ENCODE results near the gene SDF4. TPM values are rescaled to one million over a fixed set of nuclear protein-coding genes. Genes with fewer than 3 reads are reported as not detected.
"Not testable (repeated sequence)": the region's sequence is repeated elsewhere in the genome, so short reads cannot be mapped to it uniquely, and the experiment has no call there.

Gene SDF4
- total RNA-seq, 1 donor from 2014 or later, result 167 TPM

DNA sequence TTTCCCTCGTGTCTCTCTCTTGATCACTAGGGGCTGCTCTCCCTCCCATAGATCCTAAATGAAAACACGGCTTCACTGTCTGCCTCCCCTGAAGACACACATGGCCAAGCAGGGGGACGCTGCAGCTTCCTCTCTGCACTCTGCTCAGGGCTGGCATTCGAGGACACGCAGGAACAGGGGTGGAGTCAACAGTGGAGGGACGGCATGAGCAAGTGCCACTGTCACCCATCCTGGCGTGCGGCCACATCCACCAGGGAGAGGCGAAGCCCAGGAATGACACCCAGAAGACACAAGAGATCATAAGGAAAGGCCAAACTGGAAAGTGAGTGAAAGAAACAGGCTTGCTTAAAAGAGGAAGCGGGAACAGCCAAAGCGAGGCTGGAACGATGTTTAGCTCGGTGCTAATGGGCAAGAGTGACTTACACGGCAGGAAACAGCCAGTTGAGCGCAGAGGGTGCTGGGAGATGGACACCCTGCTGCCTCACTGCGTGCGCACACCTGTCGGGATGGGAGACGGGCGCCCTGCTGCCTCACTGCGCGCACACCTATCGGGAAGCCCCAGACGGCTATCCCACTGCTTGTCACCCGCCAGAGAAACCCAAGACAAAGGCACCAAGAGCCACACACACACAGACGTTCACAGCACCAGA, 28.3 kb upstream of the SDF4 start:
- intact Hi-C loops (cut with micrococcal nuclease), result no loop called here

DNA sequence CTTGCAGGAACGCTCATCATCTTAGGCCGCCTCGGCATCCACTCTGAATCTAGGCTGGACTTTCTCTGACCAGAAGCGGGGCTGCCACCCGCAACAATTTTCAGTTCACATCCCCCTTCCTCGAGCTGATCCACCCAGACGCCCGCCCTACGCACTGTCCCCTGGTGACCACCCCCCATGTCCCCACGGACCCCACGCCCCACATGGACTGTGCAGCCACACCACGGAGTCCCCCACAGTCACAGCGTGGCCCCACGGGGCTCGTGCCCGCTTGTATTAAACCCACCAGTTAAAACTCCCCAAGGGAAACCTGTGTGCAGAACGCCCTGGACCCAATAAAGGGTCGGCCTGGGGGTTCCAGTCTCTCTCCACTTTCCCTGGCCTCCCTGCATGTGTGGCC, 27.7 kb upstream of the SDF4 start:
- intact Hi-C loops (cut with micrococcal nuclease), result no loop called here

DNA sequence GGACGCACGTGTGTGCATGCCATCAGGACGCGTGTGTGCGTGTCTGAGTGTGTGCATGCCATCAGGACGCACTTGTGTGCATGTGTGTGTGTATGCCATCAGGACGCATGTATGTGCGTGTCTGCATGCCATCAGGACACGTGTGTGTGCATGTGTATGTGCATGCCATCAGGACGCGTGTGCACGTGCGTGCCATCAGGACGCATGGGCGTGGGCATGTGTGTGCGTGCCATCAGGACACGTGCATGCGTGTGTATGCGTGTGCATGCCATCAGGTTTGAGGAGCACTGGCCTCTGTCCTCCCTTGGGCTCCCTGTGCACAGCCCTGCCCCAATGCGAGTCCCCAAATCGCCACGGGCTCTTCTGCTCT, 27.3 kb upstream of the SDF4 start:
- intact Hi-C loops (cut with micrococcal nuclease), result no loop called here

- intact Hi-C loops (cut with micrococcal nuclease), result no loop called here
Observed at GRCh38 chr1:1256956-1257871, 25.4 kb upstream of the SDF4 start.

DNA sequence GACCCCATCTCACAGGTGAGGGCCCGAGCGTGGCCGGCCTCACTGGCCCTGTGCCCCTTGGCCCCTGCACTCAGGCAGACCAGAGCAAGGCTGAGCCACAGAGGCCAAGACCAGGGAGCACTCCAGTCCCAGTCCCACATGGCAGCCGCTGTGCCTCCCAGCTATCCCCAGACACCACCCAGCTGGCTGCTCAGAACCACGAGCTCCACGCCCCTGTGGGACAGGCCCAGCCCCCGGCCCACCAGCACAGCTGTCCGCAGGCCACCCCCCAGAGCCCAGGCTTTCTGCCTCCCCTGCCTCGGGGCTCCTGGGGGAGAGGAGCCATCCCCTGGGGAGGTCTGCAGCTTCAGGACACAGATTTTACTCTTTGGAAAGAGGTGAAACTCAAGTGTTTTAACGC, 23.8 kb upstream of the SDF4 start:
- intact Hi-C loops (cut with micrococcal nuclease), result no loop called here

- intact Hi-C loops (cut with micrococcal nuclease), result no loop called here
Observed at GRCh38 chr1:1255078-1255477, 23.3 kb upstream of the SDF4 start.

- intact Hi-C loops (cut with micrococcal nuclease), result loop anchor here (5.0 kb wide), 1 partner anchor 42 kb away; the partner anchor contains the start of gene TNFRSF4
Observed at GRCh38 chr1:1254667-1254998, 22.8 kb upstream of the SDF4 start.

GRCh38 chr1:1253972-1254666, 22.3 kb upstream of the SDF4 start:
- intact Hi-C loops (cut with micrococcal nuclease), result loop anchor here (5.0 kb wide), 1 partner anchor 42 kb away; the partner anchor contains the start of gene TNFRSF4

DNA sequence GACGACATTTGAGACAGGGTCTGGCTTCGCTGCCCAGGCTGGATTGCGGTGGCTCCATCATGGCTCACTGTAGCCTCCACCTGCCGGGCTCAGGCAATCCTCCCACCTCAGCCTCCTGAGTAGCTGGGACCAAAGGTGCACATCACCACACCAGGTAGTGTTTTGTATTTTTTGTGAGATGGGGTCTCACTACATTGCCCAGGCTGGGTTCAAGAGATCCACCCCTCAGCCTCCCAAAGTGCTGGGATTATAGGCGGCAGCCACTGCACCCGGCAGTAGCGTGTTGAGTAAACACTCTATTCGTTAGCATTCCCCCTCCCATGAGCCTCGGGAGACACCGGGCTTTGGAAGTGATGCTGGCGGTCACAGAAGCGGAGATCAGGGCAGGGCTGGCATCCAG, 21.5 kb upstream of the SDF4 start:
- intact Hi-C loops (cut with micrococcal nuclease), result loop anchor here (5.0 kb wide), 1 partner anchor 41 kb away; the partner anchor contains the start of gene TNFRSF4

GRCh38 chr1:1250786-1251284, 19.0 kb upstream of the SDF4 start:
- intact Hi-C loops (cut with micrococcal nuclease), result loop anchor here (1.0 to 5.0 kb wide), 3 partner anchors 20 to 129 kb away; partner anchors contain the start of gene TNFRSF4

- intact Hi-C loops (cut with micrococcal nuclease), result not testable (repeated sequence)
Observed at GRCh38 chr1:1248009-1248913, 16.5 kb upstream of the SDF4 start.

- intact Hi-C loops (cut with micrococcal nuclease), result no loop called here
Observed at GRCh38 chr1:1247341-1247913, 15.6 kb upstream of the SDF4 start.

DNA sequence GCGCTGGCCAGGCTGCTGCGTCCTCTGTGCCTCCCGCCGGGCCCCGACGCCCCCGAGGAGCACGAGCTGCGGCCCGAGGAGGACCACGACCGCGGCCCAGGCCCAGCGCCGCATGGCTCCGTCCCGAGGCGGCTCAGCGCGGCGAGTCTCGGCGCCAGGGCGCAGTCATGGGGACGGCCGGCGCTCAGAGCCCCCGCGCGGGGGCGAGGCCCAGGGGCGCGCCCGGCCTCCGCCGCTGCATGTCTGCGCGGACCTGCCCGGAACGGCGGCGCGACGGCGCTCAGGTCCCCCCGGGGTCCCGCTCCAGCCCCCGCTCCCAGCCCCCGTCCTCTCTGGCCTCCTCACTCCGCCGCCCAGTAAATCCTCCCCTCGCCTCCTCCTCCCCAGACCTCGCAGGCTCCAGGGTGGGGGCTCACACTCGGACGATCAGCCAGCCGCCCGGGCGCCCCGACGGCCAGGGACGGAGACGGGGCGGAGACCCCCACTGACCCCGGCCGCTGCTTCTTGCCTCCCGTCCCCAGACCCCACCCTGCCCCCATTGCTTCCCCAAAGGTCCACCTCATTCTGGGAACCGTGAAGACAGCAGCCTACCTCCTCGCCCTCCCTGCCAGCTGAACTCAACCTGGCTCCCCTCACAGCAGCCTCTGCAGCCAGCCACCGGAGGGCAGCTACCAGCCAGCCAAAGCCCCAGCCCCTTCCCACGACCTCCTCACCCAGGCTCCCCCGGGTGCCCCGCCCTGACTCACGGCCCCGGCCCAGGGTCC, 15.0 kb upstream of the SDF4 start, which contains the start of gene C1QTNF12:
TSS of gene C1QTNF12 (minus strand) at position 146 of the 764 bp plus-strand sequence. CDS start at position 114, 32 bp downstream.
- intact Hi-C loops (cut with micrococcal nuclease), result no loop called here

DNA sequence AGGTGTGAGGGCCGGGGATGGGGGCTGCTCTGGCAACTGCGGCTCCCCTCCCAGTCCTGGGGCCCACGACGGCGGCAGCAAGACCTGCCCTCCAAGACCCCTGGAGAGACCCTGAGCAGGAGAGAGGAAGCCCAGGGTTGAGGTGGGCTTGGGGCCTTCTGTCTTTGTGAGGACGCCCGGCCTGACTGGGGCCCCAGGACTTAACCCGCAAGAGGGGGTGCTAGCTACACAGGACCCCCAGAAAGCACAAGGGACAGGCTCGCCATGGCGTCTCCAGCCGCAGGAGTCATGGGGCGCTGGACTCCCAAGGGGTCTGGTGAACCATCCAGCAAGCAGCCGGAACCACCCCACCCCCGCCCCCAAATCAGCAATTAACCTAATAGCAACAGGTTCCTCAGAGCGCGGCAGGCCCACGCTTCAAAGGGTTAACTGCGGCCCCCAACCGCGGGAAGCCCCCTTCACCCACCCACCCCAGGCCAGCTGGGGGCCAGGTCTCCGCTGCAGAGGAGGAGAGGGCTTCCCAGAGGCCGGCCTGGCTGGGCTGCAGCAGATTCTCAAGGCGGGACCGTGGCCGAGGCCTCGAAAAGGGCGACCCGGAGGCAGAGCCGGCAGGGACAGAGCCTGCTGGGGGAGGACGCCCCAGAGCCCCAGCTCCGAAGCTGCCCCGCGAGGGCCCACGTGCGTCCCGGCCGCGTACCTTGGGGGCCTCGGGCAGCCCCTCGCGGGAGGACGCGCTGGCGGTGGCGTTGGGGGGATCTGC, 14.2 kb upstream of the SDF4 start:
- intact Hi-C loops (cut with micrococcal nuclease), result no loop called here

GRCh38 chr1:1245178-1245816, 13.5 kb upstream of the SDF4 start:
- intact Hi-C loops (cut with micrococcal nuclease), result no loop called here

DNA sequence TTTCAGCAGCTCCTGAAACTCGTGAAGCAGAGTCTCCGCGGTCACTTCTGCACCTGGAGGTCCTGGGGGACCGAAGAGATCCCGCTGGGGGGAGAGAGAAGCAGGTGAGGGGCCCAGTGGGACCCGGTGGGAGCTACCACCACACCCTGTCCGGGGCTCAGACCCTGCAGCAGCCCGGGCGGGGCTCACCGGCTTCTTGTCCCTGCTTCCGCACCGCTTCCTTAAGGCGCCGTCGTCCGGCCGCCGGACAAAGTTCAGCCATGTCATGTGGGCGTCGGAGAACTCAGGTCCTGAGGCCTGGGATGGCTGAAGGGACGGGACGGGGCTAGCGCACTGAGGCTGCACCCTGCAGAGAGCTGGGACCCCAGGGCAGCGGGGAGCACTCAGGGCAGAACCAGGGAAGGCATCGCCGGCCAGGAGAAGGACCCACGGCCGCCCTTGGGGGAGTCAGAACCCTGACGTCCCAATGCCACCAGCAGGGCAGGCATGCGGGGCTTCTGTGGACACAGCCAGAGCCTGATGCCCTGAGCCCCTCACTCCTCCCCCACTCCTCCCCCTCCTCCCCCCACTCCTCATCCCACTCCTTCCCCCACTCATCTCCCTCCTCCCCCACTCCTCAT, 12.5 kb upstream of the SDF4 start:
- intact Hi-C loops (cut with micrococcal nuclease), result no loop called here

DNA sequence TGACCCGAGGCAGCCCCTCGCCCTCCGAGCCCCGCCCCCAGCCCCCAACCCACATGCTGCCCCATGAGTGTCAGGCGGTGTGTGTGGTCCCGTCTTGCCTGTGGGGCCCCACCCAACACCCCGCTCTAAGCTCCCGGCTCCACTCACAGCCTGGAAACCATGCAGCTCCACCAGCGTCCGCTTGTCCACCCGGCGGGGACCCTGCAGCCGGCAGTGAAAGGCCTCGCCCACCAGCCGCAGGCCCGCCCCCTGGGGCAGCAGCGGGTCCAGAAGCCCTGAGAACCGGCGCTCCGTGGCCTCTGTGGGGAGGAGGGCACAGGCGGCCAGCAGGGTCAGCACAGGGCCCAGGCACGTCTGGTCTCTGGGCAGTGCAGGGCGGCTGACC, 12.0 kb upstream of the SDF4 start:
- intact Hi-C loops (cut with micrococcal nuclease), result no loop called here

DNA sequence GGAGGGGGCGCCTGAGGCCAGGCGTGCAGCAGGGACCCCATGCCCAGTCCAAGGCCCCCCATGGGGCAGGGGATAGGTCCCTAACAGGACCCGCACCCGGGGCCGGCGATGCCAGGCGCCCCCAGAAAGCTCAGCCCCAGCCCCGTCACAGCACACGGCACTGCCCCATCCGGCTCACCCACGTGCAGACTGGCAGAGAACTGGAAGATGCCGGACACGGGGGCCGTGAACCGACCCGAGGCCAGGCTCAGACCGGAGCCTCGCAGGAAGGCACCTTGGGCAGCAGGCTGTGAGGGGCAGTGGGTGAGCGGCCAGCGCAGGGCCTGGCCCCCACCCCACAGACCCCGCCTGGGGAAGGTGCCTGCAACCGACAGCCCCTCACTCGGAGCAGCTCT, 11.5 kb upstream of the SDF4 start:
- intact Hi-C loops (cut with micrococcal nuclease), result no loop called here
